ENCODE data around the gene CLEC1A. TPM values are rescaled to one million over a fixed set of nuclear protein-coding genes. Genes with fewer than 3 reads are reported as not detected.

The CLEC1A gene, protein sequence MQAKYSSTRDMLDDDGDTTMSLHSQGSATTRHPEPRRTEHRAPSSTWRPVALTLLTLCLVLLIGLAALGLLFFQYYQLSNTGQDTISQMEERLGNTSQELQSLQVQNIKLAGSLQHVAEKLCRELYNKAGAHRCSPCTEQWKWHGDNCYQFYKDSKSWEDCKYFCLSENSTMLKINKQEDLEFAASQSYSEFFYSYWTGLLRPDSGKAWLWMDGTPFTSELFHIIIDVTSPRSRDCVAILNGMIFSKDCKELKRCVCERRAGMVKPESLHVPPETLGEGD
- not detected in 2 replicates for total RNA-seq

DNA sequence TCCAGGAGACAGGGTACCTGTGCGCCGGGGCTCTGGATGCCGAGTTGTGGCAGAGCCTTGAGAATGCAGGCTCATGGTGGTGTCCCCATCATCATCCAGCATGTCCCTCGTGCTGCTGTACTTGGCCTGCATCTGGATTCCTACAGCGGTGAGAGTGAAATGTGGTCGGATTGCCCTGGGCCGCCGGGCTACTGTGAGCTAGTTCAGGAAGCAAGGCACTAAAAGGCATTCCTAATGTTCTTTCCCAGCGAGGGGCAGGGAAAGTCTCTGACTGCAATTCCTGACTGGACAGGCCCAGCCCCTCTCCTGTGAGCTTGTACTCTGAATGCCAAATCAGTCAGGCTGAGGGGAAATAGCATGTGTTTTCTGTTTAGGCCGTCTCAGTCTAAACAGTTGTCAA is at the start of gene CLEC1A:
TSS of gene CLEC1A (minus strand) at position 195 of the 400 bp plus-strand sequence. CDS start at position 132, 63 bp downstream.

DNA sequence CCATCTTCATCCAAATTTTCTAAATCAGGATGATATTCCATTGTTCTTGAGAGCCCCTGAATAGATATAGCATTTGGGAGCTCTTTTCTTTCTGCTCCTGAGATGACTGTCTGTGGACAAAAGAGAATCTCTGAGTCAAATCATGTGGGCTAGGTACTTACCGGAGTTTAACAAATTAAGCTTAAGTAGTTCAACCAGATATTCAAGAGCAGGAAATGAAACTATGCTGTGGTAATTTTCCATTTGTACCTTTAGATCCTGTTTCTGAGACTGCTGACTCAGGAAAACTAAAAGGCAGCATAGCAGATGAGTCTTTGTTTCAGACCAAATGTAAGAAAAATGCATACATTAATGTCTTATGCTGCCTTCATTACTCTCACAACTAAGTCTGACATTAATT is 31.3 kb upstream of the CLEC1A start, which contains the start of gene CLEC7A:
TSS of gene CLEC7A (minus strand) at position 158 of the 400 bp plus-strand sequence. CDS start at position 41, 117 bp downstream.

DNA sequence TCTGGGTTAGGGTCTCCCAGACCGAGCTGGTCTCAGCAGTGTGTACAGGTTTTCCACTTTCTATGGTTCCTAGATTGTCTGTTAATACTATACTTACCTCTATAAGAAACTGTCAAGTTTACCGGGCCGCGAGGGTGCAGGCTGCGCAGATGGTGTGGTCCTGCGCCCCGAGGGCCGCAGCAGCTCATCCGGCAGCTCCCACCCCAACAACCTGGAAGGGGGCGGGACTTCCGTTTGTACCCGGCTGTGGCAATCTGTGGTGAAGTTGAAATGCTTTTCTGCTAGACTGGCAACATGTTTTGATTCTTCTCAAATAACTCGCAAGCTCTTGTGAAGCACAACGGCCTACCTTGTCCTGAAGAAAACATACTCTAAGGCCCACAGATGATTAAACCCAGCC is 68.3 kb downstream of the CLEC1A start, which contains the start of gene CLEC9A:
TSS of gene CLEC9A (plus strand) at position 237 of the 400 bp plus-strand sequence. CDS start 22,006 bp downstream, outside the sequence.

Other genes with a start within 250 kb of the CLEC1A start
- 2.3 and 4.8 TPM in 2 replicates for gene CLEC2B, start 229.6 kb downstream of the CLEC1A start, total RNA-seq
- not detected in 2 replicates for gene KLRF2, start 217.5 kb downstream of the CLEC1A start, total RNA-seq
- gene CLEC2A, start 166.6 kb downstream of the CLEC1A start, total RNA-seq = not detected in 2 replicates
- not detected in 2 replicates for gene CLEC12A, start 127.6 kb downstream of the CLEC1A start, total RNA-seq
- gene CLEC1B, start 99.9 kb downstream of the CLEC1A start, total RNA-seq = not detected in 2 replicates
- not detected in 2 replicates for gene CLEC12B, start 88.4 kb downstream of the CLEC1A start, total RNA-seq
- not detected in 2 replicates for gene CLEC9A, start 68.3 kb downstream of the CLEC1A start, total RNA-seq
- not detected in 2 replicates for gene CLEC7A, start 31.2 kb upstream of the CLEC1A start, total RNA-seq
- 0.33 TPM in 1 of 2 replicates, not detected in the other for gene OLR1, start 73.1 kb upstream of the CLEC1A start, total RNA-seq
- 0.07 TPM in 1 of 2 replicates, not detected in the other for gene TMEM52B, start 80.0 kb upstream of the CLEC1A start, total RNA-seq
- 62.6 and 67.0 TPM in 2 replicates for gene GABARAPL1, start 113.9 kb upstream of the CLEC1A start, total RNA-seq
- 0.50 and 0.65 TPM in 2 replicates for gene KLRD1, start 208.9 kb upstream of the CLEC1A start, total RNA-seq